Stimulated activated memory B cell treated with anti-CD40 and anti-IgM and Interleukin-4, amounts not matched to agents 10 μg/mL and 1 μg/mL and 100 μg/mL, for 72 hours (primary cell): ENCODE results near the gene HNF1A.
"Not testable (repeated sequence)": the region's sequence is repeated elsewhere in the genome, so short reads cannot be mapped to it uniquely, and the experiment has no call there.

ENCODE experiments used
- ATAC-seq: fragments of 150-1000 bp; cut with Tn5 transposase; 2 replicates; pipeline ENCODE4 v1.10.0; 2021
- H3K27ac Mint-ChIP-seq: one replicate; pipeline ENCODE4 v1.8.0; 2022; ENCODE audit warnings: mild to moderate bottlenecking, mixed read lengths
- H3K27me3 Mint-ChIP-seq: one replicate; pipeline ENCODE4 v1.8.0; 2022; ENCODE audit warnings: mixed read lengths
- H3K36me3 Mint-ChIP-seq: one replicate; pipeline ENCODE4 v1.8.0; 2022; ENCODE audit warnings: mixed read lengths
- H3K4me1 Mint-ChIP-seq: one replicate; pipeline ENCODE4 v1.8.0; 2022; ENCODE audit warnings: mixed read lengths
- H3K4me3 Mint-ChIP-seq: one replicate; pipeline ENCODE4 v1.8.0; 2022; ENCODE audit warnings: mild to moderate bottlenecking, moderate library complexity, mixed read lengths
- H3K9me3 Mint-ChIP-seq: one replicate; pipeline ENCODE4 v1.8.0; 2022; ENCODE audit warnings: mixed read lengths

The HNF1A gene

GRCh38 chr12:121030576-121031212 is 52.4 kb downstream of the HNF1A start:
- no peaks in the 10 kb centered on the region for H3K4me1 Mint-ChIP-seq
- no peak for ATAC-seq
- H3K27me3 Mint-ChIP-seq: peaks cover 34% of the 10 kb centered on the region
- H3K4me3 Mint-ChIP-seq: no peak overlapping the region
- no peaks in the 10 kb centered on the region for H3K9me3 Mint-ChIP-seq
- no peaks in the 10 kb centered on the region for H3K36me3 Mint-ChIP-seq
- no peak overlapping the region for H3K27ac Mint-ChIP-seq

GRCh38 chr12:121033625-121034349 is 55.4 kb downstream of the HNF1A start:
- H3K36me3 Mint-ChIP-seq: no peaks in the 10 kb centered on the region
- ATAC-seq: no peak
- no peak overlapping the region for H3K27ac Mint-ChIP-seq
- peaks cover 35% of the 10 kb centered on the region for H3K27me3 Mint-ChIP-seq
- no peak overlapping the region for H3K4me3 Mint-ChIP-seq
- no peaks in the 10 kb centered on the region for H3K9me3 Mint-ChIP-seq
- H3K4me1 Mint-ChIP-seq: peaks cover 13% of the 10 kb centered on the region

GRCh38 chr12:121034616-121035305 is 56.4 kb downstream of the HNF1A start:
- Mint-ChIP-seq H3K27ac (no peak overlapping the region), H3K27me3 (peaks cover 45% of the 10 kb centered on the region), H3K4me1 (peaks cover 21% of the 10 kb centered on the region), H3K36me3 (no peaks in the 10 kb centered on the region), H3K4me3 (no peak overlapping the region), H3K9me3 (no peaks in the 10 kb centered on the region)
- no peak for ATAC-seq

GRCh38 chr12:121036810-121037326 is 58.5 kb downstream of the HNF1A start:
- Mint-ChIP-seq H3K9me3 (no peaks in the 10 kb centered on the region), H3K27ac (no peak overlapping the region), H3K36me3 (no peaks in the 10 kb centered on the region), H3K4me1 (peaks cover 21% of the 10 kb centered on the region), H3K4me3 (no peak overlapping the region), H3K27me3 (peaks cover 60% of the 10 kb centered on the region)
- ATAC-seq: no peak

DNA sequence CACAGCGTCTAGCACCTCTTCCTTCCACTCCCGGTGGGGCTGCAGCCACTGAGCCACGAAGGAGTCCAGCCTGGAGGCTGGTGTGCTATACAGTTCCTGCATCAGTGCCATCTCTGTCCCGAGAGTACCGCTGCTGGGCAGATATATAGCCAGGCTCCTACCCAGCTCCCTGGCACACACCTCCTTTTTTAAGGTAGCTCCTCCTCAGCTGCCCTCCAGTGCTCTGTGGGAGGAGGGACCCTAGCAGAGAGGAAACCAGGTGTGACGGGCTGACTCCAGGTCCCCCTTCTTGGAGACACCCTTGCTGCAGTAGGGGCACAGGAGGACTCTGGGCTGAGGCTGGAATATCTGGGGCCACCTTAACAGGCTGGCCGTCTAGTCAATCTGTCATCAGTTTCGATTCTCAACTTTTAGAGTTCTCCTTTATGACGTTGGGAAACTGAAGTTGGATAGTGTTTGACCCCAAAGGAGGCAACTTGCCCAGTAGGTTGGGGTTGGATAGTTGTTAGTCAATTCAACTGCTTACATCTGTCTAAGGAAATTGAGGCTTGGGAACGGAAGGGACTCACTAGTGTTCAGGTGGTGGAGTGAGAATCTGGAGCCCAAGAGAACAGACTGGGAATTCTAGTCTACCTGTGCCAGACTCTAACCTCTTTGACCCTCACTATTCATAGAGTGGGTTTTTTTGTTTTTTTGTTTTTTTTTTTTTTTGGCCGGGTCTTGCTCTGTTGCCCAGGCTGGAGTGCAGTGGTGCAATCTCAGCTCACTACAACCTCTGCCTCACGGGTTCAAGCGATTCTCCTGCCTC is 60.7 kb downstream of the HNF1A start, which contains the start of gene OASL:
Gene OASL (minus strand): TSS at position 386 of the 808 bp plus-strand sequence. CDS start 275 bp downstream, at position 111.
- Mint-ChIP-seq H3K9me3 (no peaks in the 10 kb centered on the region), H3K27me3 (peaks cover 64% of the 10 kb centered on the region), H3K4me1 (peaks cover 21% of the 10 kb centered on the region)

GRCh38 chr12:121043067-121043466 is 64.7 kb downstream of the HNF1A start:
- H3K4me3 Mint-ChIP-seq: no peak overlapping the region
- no peak for ATAC-seq
- H3K4me1 Mint-ChIP-seq: peaks cover 15% of the 10 kb centered on the region
- no peak overlapping the region for H3K27ac Mint-ChIP-seq
- H3K36me3 Mint-ChIP-seq: no peaks in the 10 kb centered on the region
- H3K27me3 Mint-ChIP-seq: peaks cover 67% of the 10 kb centered on the region
- H3K9me3 Mint-ChIP-seq: no peaks in the 10 kb centered on the region

More for the DNA sequence above, 60.7 kb downstream of the HNF1A start, which contains the start of gene OASL:
- Mint-ChIP-seq H3K36me3 (no peaks in the 10 kb centered on the region), H3K4me3 (peak within 1 kb of the TSS; percentile 87), H3K27ac (peak within 1 kb of the TSS; percentile 80)
- peak; percentile 94 for ATAC-seq

DNA sequence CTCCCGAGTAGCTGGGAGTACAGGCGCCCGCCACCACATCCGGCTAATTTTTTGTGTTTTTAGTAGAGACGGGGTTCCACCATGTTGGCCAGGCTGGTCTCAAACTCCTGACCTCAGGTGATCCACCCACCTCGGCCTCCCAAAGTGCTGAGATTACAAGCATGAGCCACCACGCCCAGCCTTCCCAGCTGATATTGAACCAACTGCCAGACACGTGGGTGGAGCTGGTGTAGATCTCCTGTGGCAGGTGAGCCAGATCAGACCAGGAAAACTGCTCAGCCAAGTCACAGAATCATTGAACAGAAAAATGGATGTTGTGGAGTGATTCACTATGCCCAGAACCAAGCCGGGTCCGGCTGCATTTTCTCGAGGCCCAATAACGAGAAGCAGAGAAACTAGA is 69.1 kb downstream of the HNF1A start:
- H3K27me3 Mint-ChIP-seq: peaks cover 52% of the 10 kb centered on the region
- H3K27ac Mint-ChIP-seq, H3K9me3 Mint-ChIP-seq, H3K4me3 Mint-ChIP-seq, H3K36me3 Mint-ChIP-seq, H3K4me1 Mint-ChIP-seq, ATAC-seq: not testable (repeated sequence)

GRCh38 chr12:121048442-121048841 is 70.1 kb downstream of the HNF1A start:
- H3K27me3 Mint-ChIP-seq: peaks cover 45% of the 10 kb centered on the region
- peaks cover 3% of the 10 kb centered on the region for H3K9me3 Mint-ChIP-seq
- H3K36me3 Mint-ChIP-seq: no peaks in the 10 kb centered on the region
- no peaks in the 10 kb centered on the region for H3K4me1 Mint-ChIP-seq
- no peak overlapping the region for H3K4me3 Mint-ChIP-seq
- H3K27ac Mint-ChIP-seq: no peak overlapping the region
- no peak for ATAC-seq

GRCh38 chr12:121050725-121051124 is 72.4 kb downstream of the HNF1A start:
- H3K27me3 Mint-ChIP-seq: peaks cover 23% of the 10 kb centered on the region
- peaks cover 3% of the 10 kb centered on the region for H3K9me3 Mint-ChIP-seq
- ATAC-seq: no peak
- no peaks in the 10 kb centered on the region for H3K36me3 Mint-ChIP-seq
- H3K4me1 Mint-ChIP-seq: no peaks in the 10 kb centered on the region
- H3K4me3 Mint-ChIP-seq: no peak overlapping the region
- no peak overlapping the region for H3K27ac Mint-ChIP-seq
